Suppressor macrophage treated with lipopolysaccharide for 4 hours (primary cell): ENCODE data around the gene CYP2U1.
A peak's percentile ranks its signal among the peaks of the same experiment; 100 is the strongest.

ENCODE experiments used
- DNase-seq: peaks from one replicate; pipeline ENCODE4 v3.0.0-alpha.2; 2020

Gene CYP2U1

DNA sequence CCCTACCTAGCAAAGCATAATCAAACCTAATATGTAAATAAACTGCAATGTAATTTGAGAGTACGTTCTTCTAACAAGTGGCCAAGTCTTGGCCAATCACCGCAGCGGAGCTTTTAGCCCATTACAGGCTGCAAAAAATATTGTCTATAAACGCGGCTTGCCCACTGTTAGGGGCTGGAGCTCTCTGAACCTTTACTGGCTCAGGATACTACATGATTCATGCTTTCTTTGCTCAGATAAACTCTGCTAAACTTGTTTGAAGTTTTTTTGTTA, 57.4 kb downstream of the CYP2U1 start:
- no peak for DNase-seq

DNA sequence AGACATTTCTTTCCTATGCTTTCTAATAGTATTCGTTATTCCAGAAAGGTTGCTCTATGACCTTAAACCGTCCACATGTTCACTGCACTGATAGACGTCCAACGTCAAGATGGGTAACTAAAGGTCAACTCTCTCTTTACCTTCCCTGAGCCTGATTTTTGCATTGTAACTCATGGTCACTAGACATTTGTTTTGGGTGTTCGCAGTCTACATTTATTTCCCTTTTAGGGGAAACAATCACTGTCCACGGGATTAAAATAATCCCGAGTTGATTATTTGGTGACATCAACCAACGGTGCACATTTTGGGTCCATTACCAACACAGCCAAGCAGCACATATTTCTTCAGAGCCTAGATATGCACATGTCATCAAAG, 57.8 kb downstream of the CYP2U1 start:
- DNase-seq, result no peak

DNA sequence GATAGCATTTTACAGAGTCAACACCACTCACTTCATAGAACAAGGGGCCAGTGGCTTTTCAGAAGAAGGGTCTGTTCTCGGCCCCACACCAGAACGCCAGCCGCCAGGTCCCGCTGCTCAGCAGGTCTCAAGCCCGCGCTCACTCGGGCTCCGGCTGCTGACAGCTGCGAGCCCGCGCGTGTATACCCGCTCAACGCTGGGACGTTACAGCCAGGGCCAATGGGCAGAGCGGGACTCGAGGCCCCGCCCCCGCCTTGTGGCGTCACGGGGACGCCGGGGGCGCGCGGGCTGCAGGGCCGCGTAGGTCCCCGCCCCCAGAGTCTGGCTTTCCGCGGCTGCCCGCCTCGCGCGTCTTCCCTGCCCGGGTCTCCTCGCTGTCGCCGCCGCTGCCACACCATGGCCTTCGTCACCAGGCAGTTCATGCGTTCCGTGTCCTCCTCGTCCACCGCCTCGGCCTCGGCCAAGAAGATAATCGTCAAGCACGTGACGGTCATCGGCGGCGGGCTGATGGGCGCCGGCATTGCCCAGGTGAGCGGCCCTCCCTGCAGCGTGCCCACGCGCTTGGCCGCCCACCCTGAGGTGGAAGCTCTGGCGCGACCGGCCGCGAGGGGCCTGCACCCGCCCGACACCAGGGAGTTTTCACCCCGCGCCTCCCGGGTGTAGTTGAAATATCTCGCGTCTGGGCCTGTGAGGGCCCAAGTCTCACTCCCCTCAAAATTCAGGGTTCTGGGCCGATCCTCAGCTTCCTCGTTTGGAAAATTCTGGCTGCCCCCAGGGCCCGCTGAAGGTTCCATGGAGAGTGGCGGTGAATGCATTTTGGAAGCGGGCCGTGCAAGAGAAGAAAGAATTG, 58.4 kb downstream of the CYP2U1 start, which contains the start of gene HADH:
Gene HADH (plus strand): TSS at position 353 of the 850 bp plus-strand sequence. CDS start 44 bp downstream, at position 397.
- DNase-seq, result peak; percentile 96

DNA sequence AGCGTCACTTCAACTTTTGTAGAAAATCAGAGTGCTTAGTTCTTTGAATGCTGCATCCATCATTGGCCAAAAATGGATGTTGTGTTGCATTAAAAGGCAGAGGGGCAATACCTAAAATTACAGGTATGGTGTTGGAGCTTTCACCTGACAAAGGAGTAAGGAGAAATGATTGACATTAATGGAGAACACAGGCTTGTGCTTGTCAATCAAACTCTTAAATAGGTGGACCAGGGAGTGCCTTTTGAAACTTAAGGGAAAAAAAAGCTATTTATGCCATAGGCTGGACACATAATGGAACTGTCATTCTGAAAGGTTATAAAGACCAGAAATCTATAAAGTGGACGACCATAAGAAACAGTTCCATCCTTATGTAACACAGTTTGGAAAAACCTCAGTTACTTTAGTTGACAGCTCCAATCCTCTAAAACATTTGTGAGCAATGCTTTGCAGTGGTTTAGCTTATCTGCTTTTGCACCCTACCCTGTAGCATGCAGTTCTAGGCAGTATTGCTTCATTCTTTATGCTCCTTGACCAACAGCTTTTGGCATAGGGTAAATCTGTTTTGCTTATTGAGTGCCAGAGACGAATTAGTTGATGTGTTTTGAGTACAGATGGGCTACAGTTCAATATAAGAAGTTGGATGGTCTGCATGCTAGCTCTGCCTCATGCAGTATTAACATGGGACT, 60.7 kb downstream of the CYP2U1 start:
- DNase-seq, result no peak

DNA sequence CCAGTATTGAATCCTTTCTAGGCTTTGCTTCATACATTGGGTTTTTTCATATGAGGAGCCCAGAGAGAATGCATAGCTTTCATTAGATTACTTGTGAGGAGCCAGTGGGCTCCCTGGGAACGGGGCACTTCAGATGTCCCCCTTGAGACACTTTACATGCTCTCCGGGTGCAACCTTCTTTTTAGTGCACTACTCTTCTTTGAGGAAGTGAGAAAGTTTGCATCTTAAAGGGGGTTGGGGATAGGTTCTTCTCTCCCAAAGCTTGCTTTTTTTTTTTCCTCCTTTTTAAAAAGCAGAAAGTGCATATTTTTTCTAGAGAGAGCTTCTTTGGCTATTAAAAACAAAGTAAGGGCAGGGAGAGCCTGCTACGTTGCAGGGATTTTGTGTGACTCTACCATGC, 62.6 kb downstream of the CYP2U1 start:
- no peak for DNase-seq

DNA sequence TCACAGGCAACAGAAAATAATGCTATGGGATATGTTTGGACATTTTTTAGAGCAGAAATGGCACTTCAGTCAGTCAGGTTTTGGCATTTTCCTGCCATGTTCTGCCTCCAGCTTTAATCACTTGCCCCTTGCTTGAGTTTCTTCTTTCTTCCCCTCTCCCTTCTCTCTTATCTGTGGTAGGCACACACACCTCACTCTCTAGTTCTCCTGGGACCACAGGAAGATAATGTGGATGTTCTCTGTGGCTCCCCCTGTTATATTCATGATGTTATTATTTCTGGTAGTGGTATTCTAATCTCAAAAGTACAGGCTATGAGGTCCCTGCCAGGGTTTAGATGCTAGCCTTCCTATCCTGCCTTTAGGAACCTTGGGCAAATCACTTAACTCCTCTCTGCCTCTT, 63.5 kb downstream of the CYP2U1 start:
- DNase-seq, result no peak

DNA sequence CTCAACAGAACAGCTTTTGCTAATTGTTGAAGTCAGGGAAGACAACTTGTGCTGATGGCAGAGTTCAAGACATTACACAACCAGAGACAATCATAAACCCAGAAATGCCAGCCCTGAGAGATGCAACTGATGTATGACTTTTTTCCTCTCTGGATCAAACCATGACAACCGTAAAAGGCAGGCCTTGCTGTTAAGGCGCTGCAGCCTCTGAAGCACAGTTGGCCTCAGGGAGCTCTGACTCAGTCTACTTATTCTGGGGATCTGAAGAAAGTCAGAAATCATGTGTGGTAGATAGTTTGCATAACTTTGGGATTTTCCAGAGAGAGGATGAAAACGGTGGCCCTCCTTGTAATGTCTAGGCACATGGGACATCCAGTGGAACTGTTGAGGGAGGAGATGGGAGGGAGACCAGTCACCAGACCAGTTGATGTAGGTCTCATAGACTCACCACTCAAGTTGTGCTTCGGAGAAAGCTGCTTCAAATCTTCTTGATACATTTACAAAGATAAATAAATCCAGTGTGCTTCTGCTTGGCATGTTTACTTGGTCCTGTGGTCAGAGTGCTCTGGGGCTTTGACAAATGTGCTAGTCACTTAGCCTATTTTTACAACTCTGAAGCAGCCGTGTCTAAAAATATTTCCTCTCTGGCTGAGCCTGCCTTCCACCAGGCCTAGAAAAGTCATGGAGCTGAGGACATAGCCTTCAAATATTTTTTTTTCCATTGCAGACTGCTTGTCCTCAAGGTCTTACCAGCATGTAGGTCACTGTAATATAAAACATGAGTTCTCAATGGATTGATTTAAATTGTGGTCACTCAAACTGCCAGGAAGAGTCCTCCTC, 65.8 kb downstream of the CYP2U1 start:
- DNase-seq, result no peak

DNA sequence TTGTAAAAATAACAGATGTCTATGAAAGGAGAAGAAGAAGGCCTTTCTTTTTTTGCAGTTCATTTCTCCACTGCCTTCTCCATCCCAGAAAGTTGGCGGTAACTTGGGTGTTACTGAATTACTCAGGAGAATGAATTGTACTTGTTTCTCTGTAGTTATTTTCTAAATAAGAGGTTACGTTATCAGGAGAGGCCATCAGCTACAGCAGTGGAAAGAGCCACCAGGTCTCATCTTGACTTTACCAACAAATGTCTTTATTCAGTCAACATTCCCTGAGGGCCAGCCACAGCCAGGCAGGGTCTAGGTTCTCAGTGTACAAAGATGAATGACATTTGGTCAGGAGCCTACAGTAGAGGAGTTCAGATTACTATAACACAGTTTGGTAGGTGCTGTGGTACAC, 66.4 kb downstream of the CYP2U1 start:
- no peak for DNase-seq

DNA sequence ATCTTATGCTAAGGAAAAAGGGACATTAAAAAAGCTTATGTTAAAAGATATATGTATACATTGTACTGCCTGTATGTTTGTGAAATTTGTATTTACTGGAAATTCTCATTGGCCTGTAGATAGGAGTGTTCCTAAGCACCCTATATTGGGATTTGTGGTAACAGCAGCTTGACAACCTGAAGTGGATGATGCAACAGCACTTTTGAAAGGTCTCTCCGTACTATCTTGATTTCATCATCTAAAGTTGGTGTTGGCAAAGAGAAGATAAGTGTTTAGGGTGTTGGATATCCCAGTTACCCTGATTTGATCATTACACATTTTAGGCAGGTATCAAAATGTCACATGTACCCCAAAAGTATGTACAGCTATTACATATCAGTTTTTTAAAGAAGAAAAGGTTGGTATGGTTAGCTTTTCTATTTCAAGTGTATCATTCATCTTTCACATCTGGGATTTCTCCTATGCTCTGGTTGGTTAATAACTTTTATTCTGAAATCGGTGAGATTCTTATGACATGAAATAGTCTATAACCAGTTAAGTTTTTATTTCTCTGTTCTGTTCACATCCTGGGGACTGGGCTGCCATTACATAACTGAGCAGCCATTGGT, 68.7 kb downstream of the CYP2U1 start:
- no peak for DNase-seq

DNA sequence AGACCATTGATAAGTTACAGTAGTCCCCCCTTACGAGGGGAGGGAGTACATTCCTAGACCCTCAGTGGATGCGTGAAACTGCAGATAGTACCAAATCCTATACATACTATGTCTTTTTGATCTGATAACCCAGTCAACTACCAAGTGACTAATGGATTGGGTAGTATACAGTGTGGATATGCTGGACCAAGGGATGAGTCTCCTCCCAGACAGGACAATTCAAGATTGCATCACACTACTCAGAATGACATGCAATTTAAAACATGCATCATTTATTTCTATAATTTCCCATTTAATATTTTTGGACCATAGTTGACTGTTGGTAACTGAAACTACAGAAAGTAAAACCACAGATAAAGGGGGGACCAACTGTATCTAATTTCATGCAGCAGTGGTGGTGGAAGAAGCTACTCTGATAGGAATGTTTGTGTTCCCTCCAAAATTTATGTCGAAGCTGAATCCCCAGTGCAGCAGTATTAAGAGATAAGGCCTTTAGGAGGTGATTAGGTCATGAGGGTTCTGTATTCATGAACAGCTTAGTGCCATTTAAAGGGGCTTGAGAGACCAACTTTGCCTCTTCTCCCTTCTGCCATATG, 70.3 kb downstream of the CYP2U1 start:
- no peak for DNase-seq
